KMS-11 (cell line): ENCODE data around the gene SYMPK.
"Not testable (repeated sequence)": the region's sequence is repeated elsewhere in the genome, so short reads cannot be mapped to it uniquely, and the experiment has no call there.

Source experiments
- H2AFZ ChIP-seq: fragments of 200-600 bp; sonication (generic); 2 replicates; pipeline ENCODE4 v1.6.1; 2016; ENCODE audit warnings: antibody characterized with exemption, mixed run types, low read depth
- H3K27ac ChIP-seq: fragments of 200-600 bp; sonication (generic); 2 replicates; pipeline ENCODE4 v1.6.1; 2016; ENCODE audit warnings: mild to moderate bottlenecking, mixed run types
- H3K27me3 ChIP-seq: fragments of 200-600 bp; sonication (generic); 2 replicates; pipeline ENCODE4 v1.6.1; 2017; ENCODE audit warnings: mild to moderate bottlenecking, low read depth, mixed run types, moderate library complexity; ENCODE audit not compliant: insufficient read depth
- H3K36me3 ChIP-seq: fragments of 200-600 bp; sonication (generic); 2 replicates; pipeline ENCODE4 v1.6.1; 2017; ENCODE audit warnings: mild to moderate bottlenecking, mixed run types; ENCODE audit not compliant: insufficient read depth
- H3K4me1 ChIP-seq: fragments of 200-600 bp; sonication (generic); 2 replicates; pipeline ENCODE4 v1.6.1; 2016; ENCODE audit warnings: mild to moderate bottlenecking, low read depth, mixed run types; ENCODE audit not compliant: poor library complexity, severe bottlenecking
- H3K4me2 ChIP-seq: fragments of 200-600 bp; sonication (generic); 2 replicates; pipeline ENCODE4 v1.7.0; 2016; ENCODE audit warnings: mild to moderate bottlenecking, mixed run types
- H3K4me3 ChIP-seq: fragments of 200-600 bp; sonication (generic); IDR thresholded peaks from 2 replicates; pipeline ENCODE4 v1.6.1; 2017; ENCODE audit warnings: low read depth, low read length, mixed read lengths; ENCODE audit not compliant: insufficient read depth
- H3K79me2 ChIP-seq: fragments of 200-600 bp; sonication (generic); 2 replicates; pipeline ENCODE4 v1.6.1; 2016; ENCODE audit warnings: low read depth, mixed run types; ENCODE audit not compliant: insufficient read depth
- H3K9ac ChIP-seq: fragments of 200-600 bp; sonication (generic); 2 replicates; pipeline ENCODE4 v1.6.1; 2016; ENCODE audit warnings: mild to moderate bottlenecking, mixed run types
- H4K20me1 ChIP-seq: fragments of 200-600 bp; sonication (generic); 2 replicates; pipeline ENCODE4 v1.6.1; 2016; ENCODE audit warnings: mild to moderate bottlenecking, mixed run types; ENCODE audit not compliant: insufficient read depth
- CTCF ChIP-seq: fragments of 200-600 bp; sonication (generic); conservative IDR thresholded peaks from 2 replicates; pipeline ENCODE4 v1.6.1; 2017; ENCODE audit warnings: low read depth, mild to moderate bottlenecking, antibody characterized with exemption, low read length, moderate library complexity, mixed read lengths

Gene SYMPK

GRCh38 chr19:45872095-45872919, 9.4 kb upstream of the SYMPK start:
- Histone ChIP-seq H3K36me3 (no peaks in the 10 kb centered on the region), H3K4me3 (no peak overlapping the region), H3K79me2 (no peaks in the 10 kb centered on the region), H3K9ac (no peak overlapping the region), H3K27me3 (peaks cover 60% of the 10 kb centered on the region), H2AFZ (no peak overlapping the region), H4K20me1 (no peaks in the 10 kb centered on the region), H3K27ac (no peak overlapping the region), H3K4me1 (peaks cover 4% of the 10 kb centered on the region), H3K4me2 (no peak overlapping the region)
- TF ChIP-seq CTCF, result no peak

- no peak for TF ChIP-seq CTCF
- peaks cover 4% of the 10 kb centered on the region for H3K4me1 ChIP-seq
Measured at GRCh38 chr19:45870798-45871197, 7.9 kb upstream of the SYMPK start.

GRCh38 chr19:45867241-45867640, 4.3 kb upstream of the SYMPK start:
- Histone ChIP-seq H3K27me3 (peaks cover 77% of the 10 kb centered on the region), H3K4me1 (peaks cover 10% of the 10 kb centered on the region)
- not testable (repeated sequence) for H3K36me3 ChIP-seq, H4K20me1 ChIP-seq, H3K4me3 ChIP-seq, H2AFZ ChIP-seq, H3K79me2 ChIP-seq, H3K9ac ChIP-seq, H3K27ac ChIP-seq, H3K4me2 ChIP-seq

More at GRCh38 chr19:45870798-45871197, 7.9 kb upstream of the SYMPK start:
- no peak overlapping the region for H3K4me3 ChIP-seq
- H4K20me1 ChIP-seq, result no peaks in the 10 kb centered on the region
- no peaks in the 10 kb centered on the region for H3K79me2 ChIP-seq
- no peak overlapping the region for H3K4me2 ChIP-seq
- no peak overlapping the region for H2AFZ ChIP-seq
- H3K27ac ChIP-seq, result no peak overlapping the region
- no peaks in the 10 kb centered on the region for H3K36me3 ChIP-seq
- no peak overlapping the region for H3K9ac ChIP-seq
- H3K27me3 ChIP-seq, result peaks cover 71% of the 10 kb centered on the region

- H3K4me1 ChIP-seq, result peaks cover 14% of the 10 kb centered on the region
- no peaks in the 10 kb centered on the region for H4K20me1 ChIP-seq
- H3K79me2 ChIP-seq, result peaks cover 12% of the 10 kb centered on the region; the same call in 1 of the 2 replicates
- no peak overlapping the region for H3K9ac ChIP-seq
- no peak overlapping the region for H3K4me2 ChIP-seq
- no peak overlapping the region for H3K4me3 ChIP-seq
- peaks cover 74% of the 10 kb centered on the region for H3K27me3 ChIP-seq
- H3K27ac ChIP-seq, result no peak overlapping the region
- H3K36me3 ChIP-seq, result no peaks in the 10 kb centered on the region
- TF ChIP-seq CTCF, result no peak
- H2AFZ ChIP-seq, result no peak overlapping the region
Measured at GRCh38 chr19:45866400-45867176, 3.6 kb upstream of the SYMPK start.
